Caco-2 (cell line): Measurements from ENCODE around the gene ATP8B3. TPM values are rescaled to one million over a fixed set of nuclear protein-coding genes. Genes with fewer than 3 reads are reported as not detected.

ENCODE experiments used
- BruUV-seq: library from RNA; stranded (reverse); fragments of 400-500 nt; replicated peaks from 2 replicates; lab custom pipeline; 2021; lab: Mats Ljungman, UMichigan
- CTCF ChIA-PET: fragments of 300-600 bp; sonication (Branson Sonifier 250); formaldehyde crosslinking; loops from one replicate; lab custom pipeline; 2022; ENCODE audit warnings: antibody characterized with exemption; lab: Charles Lee
- POLR2A ChIA-PET: fragments of 300-600 bp; sonication (Branson Sonifier 250); formaldehyde crosslinking; loops from one replicate; lab custom pipeline; 2022; ENCODE audit warnings: antibody characterized with exemption; lab: Charles Lee
- DNase-seq, 2 experiments: peaks; one replicate each; pipeline versions ENCODE4 v3.0.0 to v3.0.0-alpha.2; 2020 to 2022
- H3K27me3 ChIP-seq: replicated peaks from 2 replicates; pipeline ENCODE4 v1.6.0; 2011; ENCODE audit warnings: low read length; ENCODE audit not compliant: control insufficient read depth, insufficient read depth
- H3K36me3 ChIP-seq: 2 replicates; pipeline ENCODE4 v1.5.1; 2011; ENCODE audit warnings: low read length; ENCODE audit not compliant: control insufficient read depth, insufficient read depth
- H3K4me1 ChIP-seq: fragments of 250-450 bp; sonication (Bioruptor Pico); 2 replicates; pipeline ENCODE4 v1.5.1; 2020; ENCODE audit warnings: mild to moderate bottlenecking
- H3K4me3 ChIP-seq: 2 replicates; pipeline ENCODE4 v1.5.1; 2011; ENCODE audit warnings: low read depth, mild to moderate bottlenecking, control low read depth, low read length
- H3K9me3 ChIP-seq: fragments of 250-450 bp; sonication (Bioruptor Pico); 2 replicates; pipeline ENCODE4 v1.5.1; 2020; ENCODE audit warnings: mild to moderate bottlenecking, moderate library complexity
- H3K27ac Mint-ChIP-seq: one replicate; pipeline ENCODE4 v1.8.0; 2022; ENCODE audit warnings: mixed read lengths; ENCODE audit not compliant: unreplicated experiment
- H3K27me3 Mint-ChIP-seq: one replicate; pipeline ENCODE4 v1.8.0; 2022; ENCODE audit warnings: mixed read lengths; ENCODE audit not compliant: insufficient read depth, unreplicated experiment
- H3K36me3 Mint-ChIP-seq: one replicate; pipeline ENCODE4 v1.8.0; 2022; ENCODE audit warnings: mild to moderate bottlenecking, mixed read lengths; ENCODE audit not compliant: insufficient read depth, unreplicated experiment
- H3K4me1 Mint-ChIP-seq: one replicate; pipeline ENCODE4 v1.8.0; 2022; ENCODE audit warnings: low read depth, mixed read lengths; ENCODE audit not compliant: unreplicated experiment
- H3K4me3 Mint-ChIP-seq: one replicate; pipeline ENCODE4 v1.8.0; 2022; ENCODE audit warnings: mild to moderate bottlenecking, moderate library complexity, mixed read lengths; ENCODE audit not compliant: unreplicated experiment
- H3K9me3 Mint-ChIP-seq: one replicate; pipeline ENCODE4 v1.8.0; 2022; ENCODE audit warnings: mixed read lengths; ENCODE audit not compliant: unreplicated experiment
- intact Hi-C: fragments of 100-400 bp; cut with micrococcal nuclease; formaldehyde crosslinking; loops from one replicate; pipeline ENCODE4 v1.10.0; 2022; ENCODE audit not compliant: unreplicated experiment
- total RNA-seq: library from RNA; stranded (reverse); gene quantifications from 2 replicates; pipeline ENCODE4 v1.2.3, GENCODE V29; 2022
- TF ChIP-seq, protein P1 (sequence below), 2 experiments: fragments of 200-600 bp in 1 of 2; IDR thresholded peaks; 1 replicate in 1 of 2; 2 replicates in 1 of 2; pipeline versions ENCODE4 v1.5.1 to v1.8.0; 2011 to 2022; ENCODE audit warnings: antibody characterized with exemption in 1 of 2, control low read depth in 1 of 2, inconsistent platforms in 1 of 2, low read depth in 1 of 2, low read length in 1 of 2, mild to moderate bottlenecking in 1 of 2, moderate library complexity in 1 of 2; ENCODE audit not compliant: insufficient read depth in 1 of 2, severe bottlenecking in 1 of 2, unreplicated experiment in 1 of 2

The ATP8B3 gene
- total RNA-seq, 1 experiment from 2014 or later = 0.45 TPM

DNA sequence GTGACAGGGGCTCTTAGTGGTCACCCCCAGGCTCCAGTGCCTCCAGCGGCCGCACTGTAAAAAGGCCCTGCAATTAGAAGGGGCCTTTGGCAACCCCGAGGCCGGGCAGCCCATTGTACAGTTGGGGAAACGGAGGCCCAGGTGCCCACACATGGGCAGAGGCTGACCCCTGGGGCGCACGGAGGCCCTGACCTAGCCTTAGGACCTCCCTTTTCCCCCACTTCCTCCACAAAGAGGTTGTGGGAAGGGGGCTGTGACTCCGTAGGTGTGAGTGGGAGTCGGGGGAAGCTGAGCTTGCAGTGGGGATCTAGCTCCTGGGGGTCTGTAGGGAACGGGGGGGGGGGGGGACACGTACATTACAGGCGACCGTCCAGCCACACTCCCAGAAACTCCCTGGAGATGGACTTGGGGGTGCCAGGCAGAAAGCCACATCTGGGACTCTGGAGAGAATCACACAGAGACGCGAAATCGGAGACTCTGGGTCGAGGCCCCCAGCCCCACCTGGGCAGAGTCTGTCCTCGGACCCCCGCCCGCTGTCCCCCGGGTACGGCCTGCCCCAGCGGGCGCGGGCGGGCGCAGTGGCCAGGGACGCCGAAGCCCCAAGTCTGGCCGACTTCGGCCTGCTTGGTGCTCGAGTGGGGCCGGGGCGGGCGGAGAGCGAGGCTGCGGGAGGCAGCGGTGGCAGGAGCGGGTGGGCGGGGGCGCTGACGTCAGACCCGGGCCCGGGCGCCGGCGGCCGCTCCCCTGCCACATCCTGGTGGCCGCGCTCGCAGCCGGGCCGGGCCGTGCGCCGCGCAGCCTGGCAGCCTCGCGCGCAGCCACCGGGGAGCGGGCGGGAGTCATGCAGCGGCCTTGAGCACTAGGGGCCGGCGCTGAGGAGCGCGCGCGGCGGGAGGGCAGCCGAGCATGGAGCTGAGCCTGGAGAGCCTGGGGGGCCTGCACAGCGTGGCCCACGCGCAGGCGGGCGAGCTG, 59.0 kb downstream of the ATP8B3 start, which contains the start of gene ONECUT3:
Gene ONECUT3 (plus strand): TSS at position 750 of the 972 bp plus-strand sequence. CDS start 157 bp downstream, at position 907.
- DNase-seq = no peak
- H3K4me3 ChIP-seq = no peak within 1 kb of the TSS
- no peaks in the 10 kb centered on the region for H3K36me3 ChIP-seq
- TF ChIP-seq, protein P1, sequence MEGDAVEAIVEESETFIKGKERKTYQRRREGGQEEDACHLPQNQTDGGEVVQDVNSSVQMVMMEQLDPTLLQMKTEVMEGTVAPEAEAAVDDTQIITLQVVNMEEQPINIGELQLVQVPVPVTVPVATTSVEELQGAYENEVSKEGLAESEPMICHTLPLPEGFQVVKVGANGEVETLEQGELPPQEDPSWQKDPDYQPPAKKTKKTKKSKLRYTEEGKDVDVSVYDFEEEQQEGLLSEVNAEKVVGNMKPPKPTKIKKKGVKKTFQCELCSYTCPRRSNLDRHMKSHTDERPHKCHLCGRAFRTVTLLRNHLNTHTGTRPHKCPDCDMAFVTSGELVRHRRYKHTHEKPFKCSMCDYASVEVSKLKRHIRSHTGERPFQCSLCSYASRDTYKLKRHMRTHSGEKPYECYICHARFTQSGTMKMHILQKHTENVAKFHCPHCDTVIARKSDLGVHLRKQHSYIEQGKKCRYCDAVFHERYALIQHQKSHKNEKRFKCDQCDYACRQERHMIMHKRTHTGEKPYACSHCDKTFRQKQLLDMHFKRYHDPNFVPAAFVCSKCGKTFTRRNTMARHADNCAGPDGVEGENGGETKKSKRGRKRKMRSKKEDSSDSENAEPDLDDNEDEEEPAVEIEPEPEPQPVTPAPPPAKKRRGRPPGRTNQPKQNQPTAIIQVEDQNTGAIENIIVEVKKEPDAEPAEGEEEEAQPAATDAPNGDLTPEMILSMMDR (IDR thresholded peaks at IDR 0.05; ENCODE audit: insufficient read depth in 1 of 2, low read depth in 1 of 2, low read length in 1 of 2, severe bottlenecking in 1 of 2, unreplicated experiment in 1 of 2) = no peak
- peaks cover 9% of the 10 kb centered on the region for H3K27me3 ChIP-seq
- intact Hi-C loops = no loop called here
- no peaks in the 10 kb centered on the region for H3K9me3 ChIP-seq
- ChIA-PET CTCF (interaction anchor here (0.6 kb wide), 1 partner anchor 30 kb away, joined by 3 read pairs; no protein-coding TSS in a partner anchor), POLR2A (no interaction called here)
- H3K4me1 Mint-ChIP-seq = peaks cover 7% of the 10 kb centered on the region
- peaks cover 18% of the 10 kb centered on the region; the same call in 1 of the 2 replicates for H3K4me1 ChIP-seq
- peaks cover 28% of the 10 kb centered on the region for H3K27me3 Mint-ChIP-seq
- peak within 1 kb of the TSS; percentile 53 for H3K4me3 Mint-ChIP-seq
- no peak within 1 kb of the TSS for H3K27ac Mint-ChIP-seq
- no peaks in the 10 kb centered on the region for H3K9me3 Mint-ChIP-seq
- H3K36me3 Mint-ChIP-seq = peaks cover 6% of the 10 kb centered on the region
- BruUV-seq = no TSS peak

DNA sequence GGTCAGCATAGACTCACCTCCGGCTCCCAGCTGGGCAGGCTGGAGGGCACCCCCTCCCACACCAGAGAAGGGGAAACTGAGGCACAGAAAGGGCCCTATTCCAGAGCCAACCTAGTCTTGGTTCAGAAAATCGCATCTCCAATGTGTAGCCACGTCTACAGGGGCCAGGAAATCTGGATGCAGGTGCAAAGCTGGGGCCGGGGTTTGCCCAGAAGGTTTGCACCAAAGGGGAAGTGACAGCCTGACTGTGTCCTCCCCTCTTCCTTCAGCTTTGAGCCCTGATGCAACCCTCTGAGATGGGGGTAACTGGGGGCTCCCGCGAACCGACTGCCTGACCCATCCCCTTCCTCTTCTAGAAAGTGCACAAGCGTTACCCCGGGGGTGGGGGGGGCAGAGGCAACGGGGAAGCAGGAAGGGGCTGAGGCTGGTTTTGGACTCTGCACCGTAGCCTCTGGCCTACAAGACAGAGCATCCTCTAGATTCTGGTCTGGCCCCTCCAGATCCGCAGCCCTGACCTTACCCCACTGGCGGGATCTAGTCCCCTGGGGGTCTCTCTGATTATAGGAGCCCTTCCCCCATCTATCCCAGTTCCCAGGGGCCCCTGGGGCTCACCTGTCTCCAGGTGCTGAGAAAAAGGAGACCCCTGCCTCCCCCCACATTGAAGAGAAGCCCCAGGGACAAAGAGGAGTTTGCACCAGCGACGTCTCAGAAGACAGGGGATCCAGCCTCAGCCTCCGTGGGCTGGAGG, 59.9 kb downstream of the ATP8B3 start:
- Histone ChIP-seq H3K27me3 (peaks cover 12% of the 10 kb centered on the region), H3K9me3 (no peaks in the 10 kb centered on the region), H3K36me3 (no peaks in the 10 kb centered on the region), H3K4me3 (no peak overlapping the region), H3K4me1 (peaks cover 18% of the 10 kb centered on the region)
- Mint-ChIP-seq H3K36me3 (peaks cover 9% of the 10 kb centered on the region), H3K27me3 (peaks cover 24% of the 10 kb centered on the region), H3K27ac (no peak overlapping the region), H3K9me3 (no peaks in the 10 kb centered on the region), H3K4me1 (peaks cover 7% of the 10 kb centered on the region), H3K4me3 (no peak overlapping the region)
- intact Hi-C loops = no loop called here
- DNase-seq = no peak
- no TSS peak for BruUV-seq
- TF ChIP-seq, protein P1 (IDR thresholded peaks at IDR 0.05; ENCODE audit: insufficient read depth in 1 of 2, low read depth in 1 of 2, low read length in 1 of 2, severe bottlenecking in 1 of 2, unreplicated experiment in 1 of 2) = no peak
- ChIA-PET POLR2A (no interaction called here), CTCF (no interaction called here)
